LHCN-M2 (cell line): ENCODE measurements around the gene ATP2A2. TPM values are rescaled to one million over a fixed set of nuclear protein-coding genes. Genes with fewer than 3 reads are reported as not detected.
"Not testable (repeated sequence)": the region's sequence is repeated elsewhere in the genome, so short reads cannot be mapped to it uniquely, and the experiment has no call there.

ENCODE experiments used
- DNase-seq: peaks from one replicate; pipeline ENCODE4 v3.0.0-alpha.2; 2012; ENCODE audit warnings: low read depth
- total RNA-seq: library from RNA; depleted of rRNA; stranded (reverse); fragments of >200 nt; gene quantifications from 2 replicates; pipeline ENCODE4 v1.2.3, GENCODE V29; 2014

Gene ATP2A2
- total RNA-seq, 1 experiment from 2014 or later = 132 TPM

DNA sequence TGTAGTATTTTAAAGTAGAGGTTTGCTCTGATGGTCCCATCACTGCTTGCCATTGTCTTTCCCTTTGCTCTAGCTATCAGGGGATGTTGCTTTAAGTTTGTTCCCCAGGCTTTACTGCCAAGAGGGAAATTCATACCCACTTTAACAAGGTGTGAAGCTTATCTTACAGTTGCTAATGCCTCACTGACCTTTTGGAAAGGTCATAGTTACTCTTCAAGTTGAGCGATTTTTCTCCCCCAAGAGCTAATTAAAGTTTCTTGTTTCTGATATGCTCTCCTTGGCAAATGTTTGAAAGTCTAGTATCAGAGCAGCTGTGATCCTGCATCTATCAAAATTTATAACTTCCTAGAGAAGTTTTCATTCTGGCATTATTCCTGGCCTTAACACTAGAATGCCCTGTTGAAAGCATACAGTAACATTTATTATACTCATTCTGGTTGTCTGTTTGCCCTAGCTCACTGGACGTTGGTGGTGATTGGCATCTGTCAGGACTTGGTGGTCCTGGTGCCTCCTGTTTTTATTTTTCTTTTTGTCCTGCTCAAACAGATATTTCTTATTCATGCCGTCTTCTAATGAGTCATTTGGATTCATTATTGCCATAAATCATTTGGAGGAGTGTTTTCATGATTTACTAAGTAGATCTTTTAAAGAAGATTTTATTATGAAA lies 8.1 kb downstream of the ATP2A2 start:
- DNase-seq = no peak

DNA sequence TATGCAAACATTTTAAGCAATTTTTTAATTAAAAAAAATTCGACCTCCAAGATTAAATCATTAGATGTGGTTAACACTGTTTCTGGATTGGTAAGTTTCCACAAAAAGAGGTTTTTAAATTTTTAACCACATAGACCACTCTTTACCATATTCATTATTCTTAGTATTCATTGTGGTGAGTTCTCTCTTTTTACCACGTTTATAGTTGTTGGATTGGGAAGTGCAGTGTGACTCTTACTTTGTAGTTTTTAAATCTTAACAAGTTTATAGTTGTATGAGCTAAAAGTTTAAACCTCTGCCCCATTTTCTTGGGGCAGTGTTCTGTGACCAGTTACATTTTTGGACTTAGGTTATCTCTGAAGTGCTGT lies 8.6 kb downstream of the ATP2A2 start:
- DNase-seq = no peak

DNA sequence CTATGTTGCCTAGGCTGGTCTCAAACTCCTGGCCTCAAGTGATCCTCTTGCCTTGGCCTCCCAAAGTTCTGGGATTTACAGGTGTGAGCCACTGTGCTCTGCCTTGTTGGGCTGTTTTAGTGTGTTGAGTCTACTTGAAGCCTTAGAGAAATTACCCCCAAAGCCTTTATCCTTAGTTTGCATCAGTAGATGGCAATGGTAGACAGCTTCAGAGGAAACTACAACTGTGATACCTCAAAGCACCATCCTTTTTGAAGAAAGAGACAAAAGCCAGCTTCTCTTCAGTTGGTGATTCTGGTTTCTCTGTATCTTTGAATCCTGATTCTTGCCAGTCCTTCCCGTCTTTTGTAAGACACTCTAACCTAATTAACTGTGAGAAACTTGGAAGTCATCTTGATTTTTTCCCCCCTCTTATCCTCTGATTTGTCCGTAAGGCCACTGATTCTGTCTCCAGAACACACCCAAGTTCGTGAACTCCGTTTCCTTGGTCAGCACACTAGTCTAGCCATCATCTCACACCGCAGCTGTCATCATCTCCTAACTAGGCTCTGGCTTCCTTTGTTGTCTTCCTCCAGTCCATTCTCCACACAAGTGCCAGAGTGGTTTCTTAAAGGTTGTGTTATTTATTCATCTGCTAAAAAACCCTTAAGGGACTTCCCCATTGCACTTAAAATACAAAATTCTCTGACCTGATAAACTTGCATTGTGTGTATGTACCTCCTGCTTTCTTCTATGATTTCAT lies 20.2 kb downstream of the ATP2A2 start:
- peak; percentile 54 for DNase-seq

DNA sequence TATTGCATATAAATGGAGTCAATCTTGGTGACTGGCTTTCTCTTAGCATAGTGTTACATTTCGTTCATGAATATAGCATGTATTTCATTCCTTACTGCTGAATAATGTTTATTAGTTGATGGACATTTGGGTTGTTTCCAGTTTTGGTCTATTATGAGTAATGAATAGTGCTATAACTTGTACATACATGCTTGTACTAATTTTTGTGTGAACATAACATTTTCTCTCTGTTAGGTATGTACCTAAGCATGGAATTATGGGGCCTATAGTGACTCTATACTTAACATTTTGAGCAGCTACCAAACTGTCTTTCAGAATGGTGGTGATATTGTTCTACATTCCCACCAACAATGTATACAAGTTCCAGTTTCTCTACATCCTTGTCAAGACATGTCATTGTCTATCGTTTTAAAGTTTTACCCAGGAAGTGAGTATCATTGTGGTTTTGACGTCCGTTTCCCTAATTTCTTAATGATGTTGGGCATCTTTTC lies 23.1 kb downstream of the ATP2A2 start:
- peak; percentile 46 for DNase-seq

DNA sequence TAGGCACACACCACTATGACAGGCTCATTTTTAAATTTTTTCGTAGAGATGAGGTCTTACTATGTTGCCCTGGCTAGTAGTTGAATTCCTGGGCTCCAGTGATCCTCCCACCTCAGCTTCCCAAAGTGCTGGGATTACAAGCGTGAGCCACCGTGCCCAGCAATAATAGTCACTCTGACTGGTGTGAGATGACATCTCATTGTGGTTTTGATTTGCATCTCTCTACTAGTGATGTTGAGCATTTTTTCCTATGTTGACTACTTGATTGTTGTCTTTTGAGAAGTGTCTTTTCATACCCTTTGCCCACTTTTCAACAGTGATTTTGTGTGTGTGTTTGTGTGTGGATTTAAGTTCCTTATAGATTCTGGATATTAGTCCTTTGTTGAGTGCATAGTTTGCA lies 26.3 kb downstream of the ATP2A2 start:
- no peak for DNase-seq

DNA sequence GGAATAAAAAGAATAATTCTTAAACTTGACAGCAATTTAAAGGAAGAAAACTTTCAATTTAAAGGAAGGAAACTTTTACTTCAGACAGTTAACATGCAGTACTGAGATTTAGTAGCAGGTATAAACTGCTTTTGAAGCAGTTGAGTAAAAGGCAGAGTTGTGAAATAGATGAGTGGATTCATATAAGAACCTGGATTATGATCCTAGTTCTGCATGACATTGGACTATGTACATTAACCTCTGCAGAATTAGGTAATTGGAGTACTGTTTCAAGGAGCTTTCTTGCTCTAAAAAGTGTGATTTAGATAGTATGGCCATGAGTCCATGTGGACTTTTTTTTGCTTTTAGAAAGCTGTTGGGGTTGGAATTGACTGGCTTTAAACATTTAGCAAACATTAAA lies 29.7 kb downstream of the ATP2A2 start:
- no peak for DNase-seq

DNA sequence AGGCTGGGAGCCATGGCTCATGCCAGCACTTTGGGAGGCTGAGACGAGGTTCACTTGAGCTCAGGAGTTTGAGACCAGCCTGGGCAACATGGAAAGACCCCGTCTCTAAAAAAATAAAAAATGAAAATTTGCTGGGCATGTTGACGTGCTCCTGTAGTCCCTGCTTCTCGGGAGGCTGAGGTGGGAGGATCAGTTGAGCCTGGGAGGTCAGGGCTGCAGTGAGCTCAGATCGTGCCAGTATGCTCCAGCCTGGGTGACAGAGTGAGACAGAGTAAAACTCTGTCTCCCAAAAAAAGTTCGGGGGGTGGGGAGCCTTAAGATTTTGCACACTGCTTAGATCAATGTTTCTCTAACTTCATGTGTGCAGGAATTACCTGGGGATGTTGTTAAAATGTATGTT lies 30.9 kb downstream of the ATP2A2 start:
- no peak for DNase-seq

DNA sequence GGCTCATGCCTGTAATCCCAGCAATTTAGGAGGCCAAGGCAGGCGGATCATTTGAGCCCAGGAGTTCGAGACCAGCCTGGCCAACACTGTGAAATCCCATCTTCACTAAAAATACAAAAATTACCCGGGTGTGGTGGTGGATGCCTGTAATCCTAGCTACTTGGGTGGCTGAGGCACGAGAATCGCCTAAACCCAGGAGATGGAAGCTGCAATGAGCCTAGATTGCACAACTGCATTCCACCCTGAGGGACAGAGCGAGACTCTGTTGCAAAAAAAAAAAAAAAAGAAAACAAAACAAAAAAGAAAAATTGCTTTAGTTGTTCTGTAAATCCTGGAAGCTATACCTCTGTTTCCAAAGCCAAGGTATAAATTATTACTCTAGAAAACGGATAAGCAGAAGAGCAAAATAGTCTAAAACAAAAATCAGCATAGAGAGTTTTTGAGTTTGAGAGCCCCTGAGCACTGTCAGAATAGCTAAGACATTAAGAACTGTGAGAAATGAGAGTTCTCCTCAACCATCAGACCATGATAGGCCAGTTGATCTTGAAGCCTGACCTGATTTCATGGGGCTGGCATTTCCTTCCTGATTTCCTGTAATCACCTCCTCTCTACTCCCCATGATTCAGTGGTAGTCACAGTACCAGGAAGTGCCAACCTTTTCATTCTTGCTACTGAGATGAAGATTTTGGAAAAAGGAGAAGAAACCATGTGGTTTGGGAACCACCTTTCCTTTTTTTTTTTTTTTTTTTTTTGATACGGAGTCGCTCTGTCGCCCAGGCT lies 31.7 kb downstream of the ATP2A2 start:
- DNase-seq = peak; percentile 44

DNA sequence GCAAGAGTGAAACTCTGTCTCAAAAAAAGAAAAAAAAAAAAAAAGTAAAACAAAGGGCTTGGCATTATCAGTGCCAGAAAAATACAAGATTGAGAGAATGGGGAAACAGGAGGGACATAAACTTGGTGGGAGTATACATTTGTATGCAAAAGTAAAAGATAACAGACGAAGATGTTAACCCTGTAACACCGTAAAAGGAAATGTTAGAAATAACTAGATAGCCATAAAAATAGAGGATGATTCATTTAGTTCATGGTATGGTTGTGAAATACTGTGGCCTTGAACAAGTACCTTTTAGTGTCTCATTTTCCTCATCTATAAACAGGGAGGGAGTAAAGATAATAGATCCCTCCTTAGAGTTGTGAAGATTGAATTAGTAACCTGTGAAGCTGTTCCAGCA lies 33.3 kb downstream of the ATP2A2 start:
- peak; percentile 63 for DNase-seq

DNA sequence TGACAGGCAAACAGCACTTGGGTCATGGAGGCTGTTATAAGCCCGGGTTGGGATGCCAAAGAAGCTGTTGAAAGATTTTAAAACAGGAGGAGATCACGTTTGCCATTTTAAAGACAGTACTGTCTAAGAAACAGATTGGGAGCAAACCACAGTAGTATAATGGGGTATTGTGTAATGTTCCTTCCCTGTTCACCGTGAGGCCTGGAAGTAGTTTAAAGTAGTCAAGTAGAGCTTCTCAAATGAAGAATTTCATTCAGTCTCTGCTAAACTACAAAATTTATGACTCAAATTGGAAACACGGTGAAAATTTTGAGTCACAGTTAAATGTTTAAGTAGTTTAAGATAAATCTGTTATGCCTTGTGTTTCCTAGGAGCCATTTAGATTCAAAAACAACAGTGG lies 35.8 kb downstream of the ATP2A2 start:
- peak; percentile 74 for DNase-seq

DNA sequence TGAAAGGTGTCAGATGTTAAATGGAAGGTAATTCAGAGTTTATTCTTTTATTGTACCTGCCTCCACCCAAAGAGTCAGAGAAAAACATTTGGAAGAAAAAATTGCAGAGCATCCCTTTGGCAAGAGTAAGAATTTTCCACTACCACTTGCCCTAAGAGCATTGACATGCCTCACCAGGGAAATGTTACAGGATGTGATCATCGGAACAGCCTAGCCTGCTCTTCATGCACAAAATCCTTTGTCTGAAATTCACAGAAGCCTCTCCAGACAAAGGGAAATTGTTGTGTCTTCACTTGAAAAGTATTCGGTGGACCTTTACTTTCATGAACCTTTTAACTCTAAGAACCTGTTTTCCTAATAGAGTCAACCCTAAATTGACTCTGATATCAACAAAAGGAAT lies 36.9 kb downstream of the ATP2A2 start:
- no peak for DNase-seq

DNA sequence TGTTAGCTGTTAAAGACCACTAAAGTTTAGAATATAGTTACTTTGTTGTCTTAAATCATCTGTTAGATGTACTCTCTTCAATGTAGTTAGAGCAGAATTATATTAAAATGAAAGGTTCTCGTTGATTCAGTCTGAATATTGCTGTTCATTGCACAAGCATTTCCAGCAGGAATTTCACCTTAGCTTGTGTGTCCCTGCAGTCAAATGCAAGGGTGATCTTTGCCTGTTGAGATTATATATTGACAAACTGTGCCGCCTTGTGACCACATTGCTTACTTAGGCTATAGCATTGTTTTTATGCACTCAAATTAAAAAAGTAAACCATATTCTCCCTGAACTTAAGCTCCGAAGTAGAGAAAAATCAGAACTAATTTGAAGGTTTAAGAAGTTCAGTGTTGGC lies 39.5 kb downstream of the ATP2A2 start:
- DNase-seq = no peak

DNA sequence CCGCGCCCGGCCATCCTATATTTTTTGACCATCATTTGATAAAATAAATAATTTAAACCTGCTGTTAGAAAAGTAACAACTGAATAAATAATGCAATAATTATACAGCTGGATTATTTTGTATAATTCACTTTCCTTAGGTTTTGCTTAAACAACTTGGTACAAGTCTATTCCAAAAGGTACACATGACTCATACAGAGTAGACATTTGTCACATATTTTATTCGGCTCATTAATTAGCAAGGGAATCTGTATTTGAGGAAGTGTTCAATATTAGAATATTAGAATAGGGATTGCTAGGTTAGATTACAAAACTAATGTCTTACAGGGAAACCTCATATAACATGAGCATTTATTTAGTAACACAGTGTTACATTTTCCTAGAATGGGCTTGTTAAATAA lies 48.7 kb downstream of the ATP2A2 start:
- no peak for DNase-seq

DNA sequence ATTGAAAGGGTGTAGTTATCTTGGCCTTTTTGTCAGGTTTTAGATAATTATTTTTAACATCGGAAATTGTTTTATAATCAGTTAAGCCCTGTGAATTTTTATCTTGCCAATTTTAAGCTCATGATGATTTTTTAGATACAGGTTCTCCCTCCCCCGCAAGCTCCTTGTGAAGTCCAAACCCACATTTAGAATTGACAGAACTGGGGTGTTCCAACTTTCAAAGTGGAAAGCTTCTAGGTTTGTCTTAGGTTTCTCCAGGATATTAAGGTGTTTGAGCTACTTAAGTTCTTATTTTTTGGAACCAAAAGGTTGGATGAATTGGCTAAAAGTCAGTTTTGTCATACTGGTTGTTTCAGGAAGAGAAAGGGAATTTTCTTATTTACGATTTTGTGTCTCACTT lies 49.1 kb downstream of the ATP2A2 start:
- no peak for DNase-seq

DNA sequence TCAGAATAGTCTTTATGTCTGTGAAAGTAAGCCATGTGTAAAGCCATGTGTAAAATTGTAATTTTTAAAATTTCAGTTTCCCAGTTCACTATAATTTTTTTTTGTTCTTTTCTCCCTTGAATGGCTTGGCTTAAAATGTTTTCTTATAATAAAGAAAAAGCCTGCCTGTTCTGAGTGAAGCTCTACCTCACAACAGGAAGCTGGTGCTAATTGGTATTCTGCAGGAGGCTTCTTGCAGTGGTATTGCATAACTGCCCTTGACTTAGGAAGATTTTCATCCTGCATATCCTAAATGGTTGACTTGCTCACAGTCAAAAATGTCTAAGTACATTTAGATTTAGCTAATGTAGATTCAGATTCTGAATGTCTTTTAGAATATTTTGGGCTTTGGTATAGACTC lies 49.5 kb downstream of the ATP2A2 start:
- no peak for DNase-seq

DNA sequence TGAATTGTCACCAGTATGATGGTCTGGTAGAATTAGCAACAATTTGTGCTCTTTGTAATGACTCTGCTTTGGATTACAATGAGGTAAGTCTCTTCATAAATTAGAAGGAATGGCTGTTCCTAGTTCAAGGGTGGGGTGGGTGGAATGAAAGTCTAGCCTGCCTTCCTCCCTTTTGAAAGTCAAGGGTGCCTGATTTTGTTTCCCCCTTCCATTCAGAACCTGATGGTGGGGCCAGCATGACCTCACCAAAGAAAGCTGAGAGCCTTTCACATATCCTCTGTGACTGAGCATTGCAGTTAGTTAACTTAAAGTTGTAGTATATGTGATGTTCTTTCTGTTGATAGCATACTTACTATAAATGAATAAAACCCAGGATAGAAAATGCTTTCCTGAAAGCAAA lies 52.2 kb downstream of the ATP2A2 start:
- DNase-seq = no peak

DNA sequence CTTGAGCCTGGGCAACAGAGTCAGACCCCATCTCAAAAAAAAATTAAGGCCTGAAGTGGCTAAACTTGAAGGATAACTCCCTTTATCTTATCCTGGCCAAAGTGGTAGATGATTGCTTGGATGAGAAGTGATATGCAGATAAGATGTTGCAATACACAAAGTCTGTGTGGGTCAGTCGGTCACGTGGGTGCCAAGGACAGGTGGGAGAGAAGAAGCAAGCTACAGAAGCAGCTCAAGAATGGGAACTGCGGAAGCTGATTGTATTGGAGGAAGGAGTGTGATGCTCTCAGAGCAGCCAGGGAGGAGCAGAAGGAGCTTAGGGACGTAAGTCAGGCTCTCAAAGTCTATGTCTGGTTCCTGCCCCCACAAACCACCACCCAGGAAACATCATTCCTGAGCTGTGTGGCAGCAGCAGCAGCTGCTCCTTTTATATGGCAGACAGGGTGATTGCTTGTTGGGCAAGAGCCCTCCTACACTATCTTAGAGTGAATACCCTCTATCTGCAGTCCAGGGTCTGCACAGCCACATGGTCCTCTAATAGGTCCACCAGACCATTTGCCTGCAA lies 54.5 kb downstream of the ATP2A2 start:
- DNase-seq = peak; percentile 41

DNA sequence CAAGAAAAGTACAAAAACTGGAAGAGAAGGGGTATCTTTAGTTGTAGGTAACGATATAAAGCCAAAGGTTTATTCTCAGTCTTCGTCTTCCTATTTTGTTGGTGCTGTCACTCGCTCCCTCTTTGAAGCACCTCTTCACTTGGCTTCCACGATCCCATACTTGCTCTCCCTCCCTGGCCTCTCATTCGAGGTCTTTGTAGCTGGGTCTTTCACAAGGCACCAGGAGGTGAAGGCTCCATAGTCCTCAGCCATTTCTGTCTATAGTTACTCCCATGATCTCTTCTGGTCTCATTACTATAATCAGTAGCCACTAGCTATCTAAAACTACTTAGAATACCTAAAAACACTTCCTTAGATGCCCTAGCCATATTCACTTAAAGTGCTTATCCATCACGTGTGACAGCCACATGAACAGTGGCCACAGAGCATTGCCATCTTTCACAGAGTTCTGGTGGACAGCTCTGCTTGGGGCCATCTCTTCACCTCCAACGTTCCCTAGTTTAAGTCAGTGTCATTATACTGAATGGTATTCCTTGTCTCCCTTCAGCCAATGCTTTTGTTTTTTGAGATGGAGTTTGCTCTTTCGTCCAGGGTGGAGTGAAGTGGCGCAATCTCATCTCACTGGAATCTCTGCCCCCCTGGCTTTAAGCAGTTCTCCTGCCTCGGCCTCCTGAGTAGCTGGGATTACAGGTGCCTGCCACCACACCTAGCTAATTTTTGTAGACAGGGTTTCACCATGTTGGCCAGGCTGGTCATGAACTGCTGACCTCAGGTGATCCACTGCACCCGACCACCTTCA lies 57.1 kb downstream of the ATP2A2 start:
- DNase-seq = no peak

DNA sequence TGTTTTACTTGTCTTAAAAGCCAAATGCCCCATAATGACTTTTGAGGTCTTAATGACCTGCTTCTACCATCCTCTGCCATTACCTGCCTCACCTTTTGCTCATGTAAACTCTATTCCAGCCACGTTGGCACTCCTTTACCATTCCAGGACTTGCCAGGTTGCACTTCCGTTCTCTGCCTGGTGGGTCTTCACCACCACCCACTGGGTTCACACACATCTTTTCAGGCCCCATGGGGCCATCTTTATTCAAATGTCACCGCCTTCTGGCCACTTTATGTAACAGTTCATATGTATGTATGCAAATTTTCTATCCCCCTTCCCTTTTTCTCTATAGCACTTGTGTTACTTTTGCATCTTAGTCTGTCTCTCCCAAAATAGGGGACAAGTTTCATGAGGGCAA lies 57.7 kb downstream of the ATP2A2 start:
- no peak for DNase-seq

DNA sequence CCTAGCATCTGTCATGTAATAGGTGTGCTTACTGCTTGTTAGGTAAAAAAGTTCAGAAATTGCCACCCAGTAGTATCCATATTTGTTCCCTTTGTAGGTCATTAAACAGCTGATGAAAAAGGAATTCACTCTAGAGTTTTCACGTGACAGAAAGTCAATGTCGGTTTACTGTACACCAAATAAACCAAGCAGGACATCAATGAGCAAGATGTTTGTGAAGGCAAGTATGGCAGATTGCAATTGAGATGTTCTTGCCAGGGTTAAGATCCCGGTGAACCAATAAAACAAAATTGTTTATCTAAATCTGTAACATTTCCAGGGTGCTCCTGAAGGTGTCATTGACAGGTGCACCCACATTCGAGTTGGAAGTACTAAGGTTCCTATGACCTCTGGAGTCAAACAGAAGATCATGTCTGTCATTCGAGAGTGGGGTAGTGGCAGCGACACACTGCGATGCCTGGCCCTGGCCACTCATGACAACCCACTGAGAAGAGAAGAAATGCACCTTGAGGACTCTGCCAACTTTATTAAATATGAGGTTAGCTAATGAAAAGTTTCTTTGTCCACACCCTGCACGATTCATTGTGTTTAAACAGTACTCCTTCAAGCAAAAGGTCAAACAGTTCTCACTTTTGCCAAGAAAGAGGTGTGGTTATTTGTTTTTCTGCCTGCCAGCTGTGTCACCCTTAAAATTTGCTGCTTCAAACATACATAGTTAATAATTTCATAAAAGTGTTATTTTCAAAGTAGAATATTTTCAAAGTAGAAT lies 58.3 kb downstream of the ATP2A2 start:
- DNase-seq = no peak

DNA sequence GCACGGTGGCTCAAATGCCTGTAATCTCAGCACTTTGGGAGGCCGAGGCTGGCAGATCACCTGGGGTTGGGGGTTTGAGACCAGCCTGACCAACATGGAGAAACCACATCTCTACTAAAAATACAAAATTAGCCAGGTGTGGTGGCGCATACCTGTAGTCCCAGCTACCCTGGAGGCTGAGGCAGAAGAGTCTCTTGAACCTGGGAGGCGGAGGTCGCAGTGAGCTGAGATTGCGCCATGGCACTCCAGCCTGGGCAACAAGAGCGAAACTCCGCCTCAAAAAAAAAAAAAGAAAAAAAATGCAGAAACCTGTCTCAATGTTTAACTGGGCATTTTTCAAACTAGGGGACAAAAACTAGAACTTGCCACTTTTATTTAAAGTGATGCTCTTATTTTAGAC lies 59.2 kb downstream of the ATP2A2 start:
- not testable (repeated sequence) for DNase-seq
